GM18498 (cell line): ENCODE data around the gene GOLGA5.
"Not testable (repeated sequence)": the region's sequence is repeated elsewhere in the genome, so short reads cannot be mapped to it uniquely, and the experiment has no call there.

Experiments
- ATAC-seq: cut with Tn5 transposase; IDR thresholded peaks from one replicate; pipeline ENCODE4 v1.9.1; 2021; ENCODE audit warnings: mild to moderate bottlenecking, moderate library complexity; ENCODE audit not compliant: unreplicated experiment

Gene GOLGA5

DNA sequence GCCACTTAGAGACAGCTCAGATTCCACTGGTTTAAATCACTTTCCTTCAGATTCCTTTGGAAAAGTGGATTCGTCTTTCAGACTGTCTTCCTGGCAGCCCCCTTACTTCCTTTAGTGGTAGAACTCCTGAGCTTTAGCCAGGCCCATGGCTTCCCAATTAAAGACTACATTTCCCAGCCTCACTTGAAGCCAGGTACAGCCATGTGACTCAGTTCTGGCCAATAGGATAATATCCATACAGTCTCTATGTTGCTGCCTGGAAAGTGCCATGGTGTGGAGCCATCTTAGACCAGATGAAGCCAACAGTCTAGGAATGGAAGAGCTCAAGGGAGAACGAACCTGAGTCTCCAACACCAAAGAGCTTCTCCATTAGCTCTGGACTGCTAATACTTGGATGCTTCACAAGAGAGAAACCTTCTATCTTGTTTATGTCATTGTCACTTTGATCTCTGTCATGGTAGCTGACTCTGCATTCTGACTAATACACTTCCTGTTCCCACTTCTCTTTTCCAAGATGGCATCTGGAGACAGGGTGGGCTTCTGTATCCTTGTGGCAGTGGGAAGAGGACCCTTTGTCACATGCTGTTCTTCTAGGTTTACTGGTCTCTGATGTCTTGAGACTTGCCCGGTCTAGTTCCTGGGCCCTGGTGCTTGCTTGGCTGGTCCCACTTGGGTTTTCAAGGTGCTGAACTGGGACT is 15.1 kb upstream of the GOLGA5 start:
- ATAC-seq: not testable (repeated sequence)

DNA sequence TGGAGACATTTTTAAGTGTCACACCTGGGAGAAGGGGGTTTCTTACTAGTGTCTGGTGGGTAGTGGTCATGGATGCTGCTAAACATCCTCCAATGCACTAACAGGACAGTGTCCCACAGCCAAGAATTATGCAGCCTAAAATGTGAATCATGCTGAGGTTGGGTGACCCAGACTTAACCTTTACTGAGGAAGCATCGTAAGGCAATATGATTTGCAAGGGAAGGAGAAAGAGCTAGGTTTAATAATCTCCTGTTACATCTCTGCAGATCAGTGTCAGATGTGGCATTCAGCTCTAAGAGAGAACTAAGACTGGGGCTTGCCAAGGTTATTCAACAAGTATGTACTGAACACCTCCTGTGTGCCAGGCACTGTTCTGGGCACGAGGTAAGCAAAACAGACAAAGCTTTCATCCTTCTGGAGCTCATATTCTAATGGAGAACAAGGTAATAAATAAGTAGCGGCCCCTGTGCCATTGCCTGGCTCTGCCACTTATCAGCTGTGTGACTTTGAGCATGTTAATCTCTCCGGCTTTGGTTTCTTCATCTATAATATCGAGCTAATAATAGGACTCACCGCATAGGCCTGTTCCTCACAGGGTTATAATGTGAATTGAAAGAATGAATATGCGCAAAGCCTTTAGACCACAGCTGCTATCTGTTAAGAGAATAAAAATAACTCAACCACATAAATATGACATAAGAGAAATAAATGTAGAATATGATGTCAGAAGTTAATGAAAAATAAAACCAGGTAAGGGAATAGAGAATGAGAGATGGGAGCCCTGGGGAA is 13.5 kb upstream of the GOLGA5 start:
- ATAC-seq: no peak

DNA sequence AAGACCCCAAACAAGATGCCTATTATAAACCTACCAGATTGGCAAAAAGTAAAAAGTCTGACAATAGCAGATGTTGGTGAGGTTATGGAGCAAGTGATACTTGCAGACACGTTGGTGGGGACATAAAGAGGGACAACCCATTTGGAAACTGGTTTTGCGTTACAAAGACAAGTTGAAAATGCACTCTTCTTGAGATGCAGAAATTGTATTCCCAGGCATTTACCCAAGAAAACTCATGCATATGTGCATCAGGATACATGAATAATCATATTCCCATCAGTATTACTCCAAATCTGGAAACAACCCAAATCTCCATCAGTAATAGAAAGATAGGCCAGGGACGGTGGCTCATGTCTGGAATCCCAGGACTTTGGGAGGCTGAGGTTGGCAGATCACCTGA is 12.8 kb upstream of the GOLGA5 start:
- no peak for ATAC-seq

DNA sequence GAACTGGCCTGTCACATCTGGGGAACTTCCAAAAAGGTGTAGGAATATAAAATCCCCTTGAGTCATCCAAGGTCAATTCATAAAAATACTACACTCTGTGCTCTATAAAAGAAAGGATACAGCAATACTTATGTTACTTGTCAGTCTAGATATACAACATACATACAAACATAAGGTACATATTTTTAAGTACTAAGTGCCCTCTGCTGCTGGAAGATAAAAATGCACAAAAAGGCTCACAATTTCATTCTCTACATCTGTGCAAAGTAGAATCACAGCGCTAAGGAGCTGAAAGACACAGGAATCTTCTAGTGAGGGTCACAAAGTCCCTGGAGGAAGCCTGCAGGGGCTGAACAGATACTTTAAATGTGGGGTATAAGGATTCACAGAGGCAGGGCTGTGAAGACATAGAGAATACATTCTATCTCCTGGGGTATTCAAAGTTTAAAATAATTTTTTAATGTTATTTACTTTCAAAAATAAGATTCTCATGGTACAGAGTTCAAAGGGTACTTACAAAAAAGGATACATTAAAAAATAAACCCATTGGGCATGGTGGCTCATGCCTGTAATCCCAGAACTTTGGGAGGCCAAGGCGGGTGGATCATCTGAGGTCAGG is 10.2 kb upstream of the GOLGA5 start:
- peak; percentile 43 for ATAC-seq

DNA sequence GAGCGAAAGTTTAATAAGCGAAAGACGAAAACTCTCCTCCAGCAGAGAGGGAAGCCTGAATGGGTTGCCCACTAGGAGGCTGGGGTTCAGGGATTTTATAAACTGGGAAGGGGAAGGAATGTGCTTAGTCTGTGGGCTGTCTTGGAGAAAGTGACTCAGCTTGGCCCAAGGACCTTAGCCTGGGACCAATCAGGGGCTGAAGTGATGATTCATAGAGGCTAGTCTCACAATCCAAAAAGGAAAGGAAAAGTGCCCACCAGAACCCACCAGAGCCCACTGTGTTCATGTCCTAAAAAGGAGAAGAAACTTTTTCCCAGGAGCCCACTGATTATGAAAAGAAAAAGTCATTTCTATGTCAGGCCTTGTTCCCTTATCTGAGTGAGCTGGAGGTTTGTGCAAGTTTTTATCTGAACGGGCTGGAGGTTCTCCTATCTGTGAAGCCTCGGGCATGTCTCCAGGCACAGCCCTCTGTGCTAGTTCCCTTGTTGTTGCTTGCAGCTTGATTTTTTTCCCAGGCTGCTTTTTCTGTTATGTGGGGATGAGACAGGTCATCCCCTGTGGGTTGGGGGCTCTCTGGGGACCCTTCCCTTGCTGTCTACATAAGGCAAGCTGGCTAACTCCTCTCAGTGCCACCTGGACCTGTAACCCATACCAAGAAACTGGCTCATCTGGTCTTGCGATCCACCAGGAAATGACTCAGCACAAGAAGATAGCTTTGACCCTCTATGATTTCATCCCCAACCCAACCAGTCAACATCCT is 8.3 kb upstream of the GOLGA5 start:
- ATAC-seq: no peak

DNA sequence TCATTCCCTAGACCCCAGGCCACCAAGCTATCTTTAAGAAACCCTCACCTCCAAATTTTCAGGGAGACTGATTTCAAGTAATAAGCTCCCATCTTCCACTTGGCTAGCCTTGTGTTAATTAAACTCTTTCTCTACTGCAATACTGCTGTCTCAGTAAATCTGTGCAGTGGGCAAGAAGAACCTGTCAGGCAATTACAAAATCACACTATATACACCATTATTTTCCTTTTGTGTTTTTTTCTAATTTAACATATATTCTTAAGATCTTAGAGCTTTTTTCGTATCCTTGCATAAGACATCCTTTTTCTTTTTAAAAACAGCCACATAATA is 7.7 kb upstream of the GOLGA5 start:
- no peak for ATAC-seq

DNA sequence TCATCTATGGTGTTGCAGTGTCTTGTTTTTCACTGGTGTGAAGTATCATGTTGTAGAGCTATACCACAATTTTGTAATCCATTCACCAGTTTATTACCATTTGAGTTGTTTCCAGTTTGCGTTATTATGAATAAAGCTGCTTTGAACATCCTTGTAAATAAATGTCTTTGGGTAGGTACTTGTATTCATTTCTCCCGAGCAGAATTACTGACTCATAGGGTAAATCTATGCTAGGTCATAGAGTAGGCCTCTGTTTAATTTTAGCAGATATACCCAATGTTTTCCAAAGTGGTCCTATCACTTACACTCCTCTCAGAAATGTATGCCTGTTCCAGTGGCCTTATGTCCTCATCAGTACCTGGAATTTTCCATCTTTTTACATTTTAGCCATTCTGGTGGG is 6.6 kb upstream of the GOLGA5 start:
- ATAC-seq: no peak

DNA sequence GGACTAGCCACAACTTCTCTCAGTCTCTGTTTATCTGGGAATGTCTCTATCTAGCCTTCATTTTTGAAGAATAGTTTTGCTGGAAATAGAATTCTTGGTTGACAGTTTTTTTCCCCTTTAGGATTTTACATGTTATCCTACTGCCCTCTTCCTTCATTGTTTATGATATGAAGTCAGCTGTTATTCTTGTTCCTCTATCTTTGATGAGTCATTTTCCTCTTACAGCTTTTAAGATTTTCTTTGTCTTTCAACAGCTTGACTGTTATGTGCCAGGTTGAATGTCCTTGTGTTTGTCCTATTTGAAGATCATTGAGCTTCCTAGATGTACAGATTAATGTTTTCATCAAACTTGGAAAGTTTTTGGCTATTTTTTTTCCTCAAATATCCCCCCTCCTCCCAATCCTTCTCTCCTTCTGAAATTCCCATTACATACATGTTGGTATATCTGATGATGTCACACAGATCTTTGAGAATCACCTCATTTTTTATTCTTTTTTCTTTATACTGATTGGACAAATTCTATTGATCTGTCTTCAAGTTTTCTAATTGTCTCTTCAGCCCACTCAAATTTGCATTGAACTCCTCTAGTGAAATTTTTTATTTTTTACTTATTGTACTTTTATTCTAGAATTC is 4.5 kb upstream of the GOLGA5 start:
- no peak for ATAC-seq

DNA sequence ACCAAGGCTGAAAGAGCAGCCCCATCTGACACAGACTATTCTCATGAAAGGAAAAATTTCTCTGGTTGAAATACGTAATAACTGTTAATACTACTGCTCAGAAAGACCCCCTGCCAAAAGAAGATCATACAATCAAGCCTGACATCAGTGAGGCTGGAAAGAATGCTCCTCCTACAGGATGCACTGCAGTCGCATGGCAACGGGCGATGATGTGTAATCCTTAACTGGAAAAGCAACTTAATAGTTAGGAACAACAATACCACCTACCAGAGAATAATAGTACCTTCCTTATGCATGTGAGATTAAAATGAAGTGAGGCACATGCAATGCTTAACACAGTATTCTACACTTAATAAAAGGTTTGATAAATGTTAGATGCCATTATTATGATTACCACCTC is 1.2 kb upstream of the GOLGA5 start:
- no peak for ATAC-seq

DNA sequence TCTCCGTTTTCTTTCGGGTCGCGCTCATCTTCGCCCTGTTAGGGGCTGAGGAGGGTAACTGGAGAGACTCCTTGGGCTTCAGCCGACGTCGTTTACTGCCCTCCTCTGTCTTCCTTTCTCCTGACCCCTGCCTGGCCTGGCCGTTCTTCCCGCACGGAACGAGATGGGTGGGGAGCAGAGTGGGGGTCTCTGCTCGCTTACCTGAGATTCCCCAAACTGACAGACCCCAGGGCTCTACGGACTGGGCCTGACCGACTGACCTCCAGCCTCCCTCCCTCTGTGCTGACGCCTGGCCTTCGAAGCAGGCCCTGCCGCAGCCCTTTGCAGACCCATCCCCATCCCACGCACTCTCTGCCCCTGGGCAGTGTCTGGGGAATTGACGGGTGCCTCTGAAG is 439 bp downstream of the GOLGA5 start:
- ATAC-seq: peak; percentile 2

DNA sequence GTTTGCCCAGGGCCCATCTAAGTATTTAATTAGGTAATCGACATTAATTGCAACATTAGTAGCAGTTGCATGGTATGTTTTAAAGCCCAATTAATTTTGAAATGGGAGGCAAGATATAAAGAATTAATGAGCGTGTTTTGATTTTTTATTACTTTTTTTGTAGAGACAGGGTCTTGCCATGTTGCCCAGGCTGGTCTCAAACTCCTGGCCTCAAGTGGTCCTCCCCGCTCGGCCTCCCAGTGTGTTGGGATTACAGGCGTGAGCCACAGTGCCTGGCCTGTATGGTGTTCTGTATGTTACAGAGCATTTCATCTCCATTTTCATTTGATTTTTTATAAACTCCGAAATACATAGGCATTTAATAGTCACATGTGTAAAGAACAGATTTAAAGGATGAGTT is 856 bp downstream of the GOLGA5 start:
- no peak for ATAC-seq

DNA sequence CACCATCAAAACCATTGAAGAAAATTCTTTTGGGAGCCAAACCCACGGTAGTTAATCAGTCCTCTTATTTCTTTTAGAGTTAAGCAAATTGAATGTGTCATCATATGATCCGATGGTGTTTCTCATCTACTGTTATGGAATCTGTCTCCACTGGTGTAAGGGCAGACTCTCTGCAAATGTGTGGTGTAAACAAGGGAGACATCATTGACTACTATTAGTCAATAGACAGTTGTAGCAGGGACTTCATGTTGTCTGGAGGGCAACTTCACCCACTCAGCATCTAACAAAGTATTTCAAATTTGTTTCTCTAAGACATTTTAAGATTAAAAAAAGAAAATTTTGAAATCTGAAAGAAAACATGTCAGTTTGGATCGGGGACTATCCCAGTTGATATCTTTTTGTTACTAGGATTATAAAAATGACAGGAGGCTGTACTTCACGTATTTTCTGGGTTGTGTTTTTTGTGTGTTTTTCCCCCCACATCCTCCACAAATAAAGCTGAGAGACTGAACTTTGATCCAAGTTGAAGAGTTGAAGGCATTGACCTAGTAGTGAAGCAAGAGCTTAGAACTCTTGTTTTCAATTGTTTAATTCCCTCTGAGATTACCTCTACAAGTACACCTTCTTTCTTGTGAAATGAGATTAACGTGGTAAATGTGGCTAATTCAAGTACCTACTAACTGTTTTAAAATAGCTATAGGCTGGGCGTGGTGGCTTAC is 4.0 kb downstream of the GOLGA5 start:
- ATAC-seq: no peak

DNA sequence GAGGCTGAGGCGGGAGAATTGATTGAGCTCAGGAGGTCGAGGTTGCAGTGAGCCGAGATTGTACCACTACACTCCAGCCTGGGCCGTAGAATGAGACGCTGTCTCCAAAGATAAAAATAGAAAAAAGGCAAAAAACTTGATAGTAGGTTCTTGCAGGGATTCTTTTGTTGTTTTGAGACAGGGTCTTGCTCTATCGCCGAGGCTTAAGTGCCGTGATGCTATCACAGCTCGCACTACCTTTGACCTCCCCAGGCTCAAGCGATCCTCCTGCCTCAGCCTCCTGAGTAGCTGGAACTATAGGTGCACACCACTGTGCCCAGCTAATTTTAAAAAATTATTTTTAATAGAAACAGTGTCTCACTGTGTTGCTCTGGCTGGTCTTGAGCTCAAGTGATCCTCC is 4.7 kb downstream of the GOLGA5 start:
- no peak for ATAC-seq

DNA sequence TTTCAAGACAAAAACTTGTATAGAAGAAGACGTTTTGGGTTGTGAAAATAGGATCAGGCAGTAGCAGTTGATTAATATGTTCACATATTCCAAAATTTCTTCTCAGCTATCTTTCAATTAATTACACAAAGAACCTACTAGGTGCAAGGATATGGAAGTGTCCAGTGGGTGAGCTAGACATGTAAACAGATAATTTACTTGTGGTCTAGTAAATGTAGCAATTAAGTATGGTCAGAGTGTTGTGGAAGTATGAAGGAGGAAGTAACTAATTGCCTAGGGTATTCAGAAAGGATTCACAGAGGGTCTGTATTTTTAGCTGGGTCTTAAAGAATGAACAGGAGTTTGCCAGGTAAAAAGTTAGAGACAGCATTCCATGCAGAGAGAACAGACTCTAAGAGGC is 5.9 kb downstream of the GOLGA5 start:
- ATAC-seq: no peak

DNA sequence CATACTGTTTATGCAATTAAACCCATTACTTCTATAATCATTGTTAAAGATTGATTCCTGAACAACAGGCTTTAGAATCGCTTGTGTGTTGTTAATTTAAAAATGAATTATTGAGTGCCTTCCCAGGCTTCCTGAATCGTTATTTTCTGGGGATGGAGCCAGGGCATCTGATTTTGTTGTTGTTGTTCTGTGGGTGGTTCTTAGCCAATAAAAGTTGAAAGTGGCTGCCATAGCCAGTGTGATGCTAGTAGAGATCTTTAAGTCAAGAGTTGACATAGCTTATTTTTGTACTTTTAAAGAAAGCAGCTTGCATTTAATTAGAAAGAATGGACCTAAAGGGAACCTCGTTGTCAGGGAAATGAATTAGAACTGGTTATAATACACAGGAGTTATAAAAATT is 6.4 kb downstream of the GOLGA5 start:
- ATAC-seq: no peak

DNA sequence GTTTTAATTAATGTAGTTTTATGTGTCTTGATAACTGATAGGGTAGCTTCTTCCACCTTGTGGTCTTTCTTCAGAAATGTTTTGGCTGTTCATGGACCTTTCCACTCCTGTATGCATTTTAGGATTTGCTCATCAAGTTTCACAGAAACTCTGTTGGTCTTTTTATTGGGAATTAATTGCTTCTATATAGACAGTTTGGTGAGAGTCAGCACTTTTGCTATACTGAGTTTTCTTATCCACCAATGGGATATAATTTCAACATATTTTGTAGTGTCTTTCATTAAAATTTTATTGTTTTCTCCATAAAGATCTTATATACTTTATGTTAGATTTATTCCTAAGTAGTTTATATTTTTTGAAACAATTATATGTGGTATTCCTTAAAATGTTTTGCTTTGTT is 7.8 kb downstream of the GOLGA5 start:
- ATAC-seq: no peak

DNA sequence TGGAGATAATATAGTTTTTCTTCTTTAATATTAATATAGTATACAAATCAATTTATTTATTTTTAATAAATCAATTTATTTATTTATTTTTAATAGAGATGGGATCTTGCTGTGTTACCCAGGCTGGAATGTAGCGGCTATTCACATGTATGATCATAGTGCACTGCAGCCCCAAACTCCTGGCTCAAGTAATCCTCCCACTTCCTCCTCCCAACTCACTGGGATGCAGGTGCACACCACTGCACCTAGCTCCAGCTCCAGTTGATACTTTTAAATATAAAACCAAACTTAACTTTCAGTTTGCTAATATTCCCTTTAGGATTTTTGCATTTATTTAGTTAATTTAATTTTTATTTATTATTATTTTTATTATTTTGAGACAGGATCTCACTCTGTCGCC is 8.6 kb downstream of the GOLGA5 start:
- no peak for ATAC-seq

DNA sequence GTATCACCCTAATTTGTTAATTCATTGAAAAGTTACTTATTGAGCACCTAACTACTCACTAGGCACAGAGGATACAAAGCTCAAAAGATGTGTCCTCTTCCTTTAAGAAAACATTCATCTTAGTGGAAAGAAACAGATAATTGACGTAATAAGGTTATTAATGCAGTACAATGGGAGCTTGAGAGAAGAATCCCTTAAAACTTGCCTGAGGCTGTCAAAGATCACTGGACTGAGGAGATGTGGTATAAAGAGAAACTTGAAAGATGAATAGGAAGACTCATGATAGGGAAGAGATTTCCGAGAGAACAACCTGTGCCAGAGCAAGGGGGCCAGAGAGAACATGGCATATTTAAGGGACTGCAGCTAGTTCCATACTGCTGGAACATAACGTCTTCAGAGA is 19.1 kb downstream of the GOLGA5 start:
- ATAC-seq: no peak

DNA sequence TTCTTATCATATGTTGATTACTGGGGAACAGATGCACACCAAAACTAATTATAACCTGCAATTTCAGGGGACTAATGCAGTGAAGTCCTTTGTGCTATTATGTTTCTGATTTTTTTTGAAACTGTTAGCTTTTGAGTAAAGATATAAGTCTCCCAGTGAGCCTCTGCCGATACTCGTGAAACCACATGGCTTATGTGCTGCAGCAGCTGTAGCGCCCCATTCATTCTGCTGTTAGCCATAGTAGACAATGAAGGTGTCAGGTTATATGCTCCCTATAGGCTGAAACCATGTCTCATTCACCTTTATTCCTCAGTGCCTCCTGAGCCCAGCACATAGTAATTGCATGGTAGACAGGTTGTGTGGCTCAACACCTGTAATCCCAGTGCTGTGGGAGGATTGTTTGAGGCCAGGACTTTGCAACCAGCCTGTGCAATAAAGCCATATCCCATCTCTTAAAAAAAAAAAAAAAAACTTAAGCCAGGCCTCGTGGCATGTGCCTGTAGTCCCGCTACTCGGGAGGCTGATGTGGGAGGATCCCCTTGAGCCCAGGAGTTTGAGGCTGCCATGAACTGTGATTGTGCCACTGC is 25.0 kb downstream of the GOLGA5 start:
- ATAC-seq: no peak
